Heart left ventricle (tissue), 16 donors: ENCODE measurements around the gene PPP4R3B. TPM values are rescaled to one million over a fixed set of nuclear protein-coding genes. Genes with fewer than 3 reads are reported as not detected.
A peak's percentile ranks its signal among the peaks of the same experiment; 100 is the strongest.

ENCODE experiments used
- ATAC-seq, 4 donors: fragments of 200-7000 bp; cut with Tn5 transposase; one replicate each; pipeline ENCODE4 v1.9.1; 2020 to 2022; ENCODE audit warnings: moderate library complexity in 4 of 4, mild to moderate bottlenecking in 3 of 4, moderate number of reproducible peaks in 1 of 4
- DNase-seq, 5 donors: peaks; one replicate each; pipeline ENCODE4 v3.0.0-alpha.2; 2020
- H3K27ac ChIP-seq, 12 donors: fragments of 200-600 bp; sonication (generic) in 4 of 12; one replicate each; pipeline versions ENCODE4 v1.5.0 to v1.8.0; 2016 to 2022; ENCODE audit warnings: mild to moderate bottlenecking in 2 of 12
- H3K27me3 ChIP-seq, 9 donors: fragments of 200-600 bp; sonication (generic) in 2 of 9; one replicate each; pipeline versions ENCODE4 v1.5.1 to v1.8.0; 2016 to 2022; ENCODE audit warnings: mild to moderate bottlenecking in 3 of 9
- H3K36me3 ChIP-seq, 9 donors: fragments of 200-600 bp; sonication (generic) in 2 of 9; one replicate each; pipeline versions ENCODE4 v1.5.0 to v1.8.0; 2018 to 2022; ENCODE audit warnings: mild to moderate bottlenecking in 2 of 9
- H3K4me1 ChIP-seq, 12 donors: fragments of 200-600 bp; sonication (generic) in 4 of 12; one replicate each; pipeline versions ENCODE4 v1.5.0 to v1.8.0; 2016 to 2022; ENCODE audit warnings: mild to moderate bottlenecking in 3 of 12
- H3K4me3 ChIP-seq, 12 donors: fragments of 200-600 bp; sonication (generic) in 4 of 12; one replicate each; pipeline versions ENCODE4 v1.5.0 to v1.8.0; 2017 to 2022; ENCODE audit warnings: mild to moderate bottlenecking in 9 of 12, moderate library complexity in 4 of 12
- H3K9me3 ChIP-seq, 12 donors: fragments of 200-600 bp; sonication (generic) in 4 of 12; one replicate each; pipeline versions ENCODE4 v1.5.0 to v1.8.0; 2016 to 2022; ENCODE audit warnings: mild to moderate bottlenecking in 1 of 12
- POLR2A ChIP-seq, 2 donors: fragments of 450-650 bp; IDR thresholded peaks; one replicate each; pipeline ENCODE4 v1.6.1; 2017; ENCODE audit warnings: antibody characterized with exemption in 2 of 2, mild to moderate bottlenecking in 2 of 2, moderate library complexity in 2 of 2
- WGBS, 4 donors: extraction: QIAGEN DNeasy Blood & Tissue Kit in 2 of 4; methylation state at CpG; one replicate each; pipeline versions ENCODE4 v1.1.5 to v1.1.7; 2013 to 2018; 5-methylcytosine and 5-hydroxymethylcytosine counted together
- intact Hi-C, 10 donors: fragments of 100-400 bp; cut with DNase I; formaldehyde crosslinking; loops; one replicate each; pipeline versions ENCODE4 v1.11.1 to v1.14.2; 2022
- polyA plus RNA-seq, 2 donors: library from polyadenylated mRNA; stranded (reverse); fragments of 200-250 nt; gene quantifications; one replicate each; pipeline ENCODE4 v1.2.3, GENCODE V29; 2013
- total RNA-seq, 9 donors: library from RNA; depleted of rRNA in 2 of 9; stranded (reverse); fragments of >200 nt in 2 of 9; fragmentation: NEBNext Ultra II Directional in 3 of 9; extraction: Animal tissue kit (Norgen Biotek cat#: 25700) in 3 of 9; gene quantifications; one replicate each; pipeline versions ENCODE4 v1.1.0 to v1.2.4, GENCODE V29; 2016 to 2023
- TF ChIP-seq, protein P1 (sequence below), 12 donors: fragments of 200-600 bp; sonication (generic) in 4 of 12; IDR thresholded peaks; one replicate each; pipeline versions ENCODE4 v1.5.0 to v1.8.0; 2018 to 2022; ENCODE audit warnings: antibody characterized with exemption in 12 of 12, mild to moderate bottlenecking in 5 of 12
- donor health status: ischemic (EF 13 %, LVEDD 7.1; RV severe dilation, severe dysfunction).
- donor health status: healthy with polysubstance abuse.
- donor health status: DM: no; HTN: yes; CAD: no.
- donor health status: DM: no; HTN: no; CAD: no.
- donor health status: ischemic (EF 25% LVEDD 6.9; RV normal size, moderate dysfunction).
- donor health status: ischemic (EF 25% LVEDD 5.7; RV mildly dilated, moderate dysfunction).
- donor health status: healthy.
- donor health status: DM: yes; HTN: yes; CAD: no.
- donor health status: ischemic (EF 35%, LVEDD 5.7; RV mildly dilated, moderate dysfunction).
- donor health status: nonischemic (EF 11% LVEDD 7.7; RV severe dilation, severe dysfunction).
- donor health status: DM: yes; HTN: yes; CAD: no.
- donor health status: PGD.
- donor health status: ischemic (EF 29% LVEDD 5.4; RV normal size, mild dysfunction).
- donor health status: nonischemic (EF 23%, LVEDD 6.1; RV moderate dilation, normal function).

PPP4R3B gene
- total and polyA plus RNA-seq, 11 donors = 9.9 to 32.4 (median 21.5) TPM

DNA sequence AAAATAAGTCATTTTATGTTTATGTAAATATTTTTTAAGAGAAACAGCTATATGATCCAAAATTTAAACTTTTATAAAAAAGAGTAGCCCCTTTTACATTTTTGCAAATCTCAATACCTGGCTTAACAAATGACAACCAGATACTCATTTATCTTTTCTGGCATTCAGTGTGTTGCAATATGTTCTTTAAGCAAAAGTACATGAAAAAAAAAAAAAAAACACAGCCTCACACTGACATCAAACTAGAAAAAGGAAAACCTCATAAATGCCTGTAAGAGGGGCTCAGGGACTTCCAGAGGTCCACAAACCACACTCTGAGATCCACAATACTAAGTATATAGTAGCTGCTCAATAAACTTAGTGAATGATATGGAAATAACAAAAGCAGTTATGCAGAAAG lies 21.9 kb downstream of the PPP4R3B start:
- no peak overlapping the region for H3K27ac ChIP-seq

DNA sequence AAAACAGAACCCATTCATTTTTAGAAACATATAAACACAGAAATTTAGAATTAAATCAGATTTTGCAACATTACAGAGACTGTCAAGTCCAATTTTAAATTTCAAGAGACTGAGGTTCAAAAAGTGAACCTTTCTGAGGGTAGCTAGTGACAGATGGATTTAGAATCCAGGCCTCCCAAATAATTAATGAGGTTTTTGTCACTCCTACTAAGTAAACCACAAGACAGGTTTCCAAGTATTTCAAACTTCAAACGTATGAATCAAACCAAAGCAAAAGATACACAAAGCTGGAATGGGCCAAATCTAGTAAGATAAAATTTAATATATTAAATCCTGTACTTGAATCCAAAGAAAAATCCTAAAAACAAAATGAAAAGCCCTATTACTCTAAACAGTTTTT lies 25.3 kb downstream of the PPP4R3B start:
- intact Hi-C loops = no loop called here
- ATAC-seq = no peak
- no peak overlapping the region for H3K27ac ChIP-seq
- no peak for TF ChIP-seq POLR2A (IDR thresholded peaks at IDR 0.05)
- TF ChIP-seq, protein P1, sequence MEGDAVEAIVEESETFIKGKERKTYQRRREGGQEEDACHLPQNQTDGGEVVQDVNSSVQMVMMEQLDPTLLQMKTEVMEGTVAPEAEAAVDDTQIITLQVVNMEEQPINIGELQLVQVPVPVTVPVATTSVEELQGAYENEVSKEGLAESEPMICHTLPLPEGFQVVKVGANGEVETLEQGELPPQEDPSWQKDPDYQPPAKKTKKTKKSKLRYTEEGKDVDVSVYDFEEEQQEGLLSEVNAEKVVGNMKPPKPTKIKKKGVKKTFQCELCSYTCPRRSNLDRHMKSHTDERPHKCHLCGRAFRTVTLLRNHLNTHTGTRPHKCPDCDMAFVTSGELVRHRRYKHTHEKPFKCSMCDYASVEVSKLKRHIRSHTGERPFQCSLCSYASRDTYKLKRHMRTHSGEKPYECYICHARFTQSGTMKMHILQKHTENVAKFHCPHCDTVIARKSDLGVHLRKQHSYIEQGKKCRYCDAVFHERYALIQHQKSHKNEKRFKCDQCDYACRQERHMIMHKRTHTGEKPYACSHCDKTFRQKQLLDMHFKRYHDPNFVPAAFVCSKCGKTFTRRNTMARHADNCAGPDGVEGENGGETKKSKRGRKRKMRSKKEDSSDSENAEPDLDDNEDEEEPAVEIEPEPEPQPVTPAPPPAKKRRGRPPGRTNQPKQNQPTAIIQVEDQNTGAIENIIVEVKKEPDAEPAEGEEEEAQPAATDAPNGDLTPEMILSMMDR (IDR thresholded peaks at IDR 0.05) = no peak
- WGBS, 4 donors = 44 to 62% (median 50%) methylated on average over 1 of the region's 1 CpG
- no peaks in the 10 kb centered on the region for H3K27me3 ChIP-seq
- H3K4me3 ChIP-seq = no peak overlapping the region
- H3K4me1 ChIP-seq = peaks cover 0 to 18% (median 0%) of the 10 kb centered on the region in 12 donors
- H3K36me3 ChIP-seq = peaks cover 0 to 56% (median 33%) of the 10 kb centered on the region in 9 donors
- DNase-seq = no peak
- no peaks in the 10 kb centered on the region for H3K9me3 ChIP-seq

More for the DNA sequence above, 21.9 kb downstream of the PPP4R3B start:
- Histone ChIP-seq H3K36me3 (peaks cover 0 to 58% (median 42%) of the 10 kb centered on the region in 9 donors), H3K9me3 (no peaks in the 10 kb centered on the region), H3K27me3 (no peaks in the 10 kb centered on the region), H3K4me1 (peaks cover 0 to 18% (median 0%) of the 10 kb centered on the region in 12 donors), H3K4me3 (no peak overlapping the region)
- TF ChIP-seq, protein P1 (IDR thresholded peaks at IDR 0.05) = no peak
- no peak for TF ChIP-seq POLR2A (IDR thresholded peaks at IDR 0.05)
- DNase-seq (no peak), ATAC-seq (no peak)
- intact Hi-C loops = no loop called here

DNA sequence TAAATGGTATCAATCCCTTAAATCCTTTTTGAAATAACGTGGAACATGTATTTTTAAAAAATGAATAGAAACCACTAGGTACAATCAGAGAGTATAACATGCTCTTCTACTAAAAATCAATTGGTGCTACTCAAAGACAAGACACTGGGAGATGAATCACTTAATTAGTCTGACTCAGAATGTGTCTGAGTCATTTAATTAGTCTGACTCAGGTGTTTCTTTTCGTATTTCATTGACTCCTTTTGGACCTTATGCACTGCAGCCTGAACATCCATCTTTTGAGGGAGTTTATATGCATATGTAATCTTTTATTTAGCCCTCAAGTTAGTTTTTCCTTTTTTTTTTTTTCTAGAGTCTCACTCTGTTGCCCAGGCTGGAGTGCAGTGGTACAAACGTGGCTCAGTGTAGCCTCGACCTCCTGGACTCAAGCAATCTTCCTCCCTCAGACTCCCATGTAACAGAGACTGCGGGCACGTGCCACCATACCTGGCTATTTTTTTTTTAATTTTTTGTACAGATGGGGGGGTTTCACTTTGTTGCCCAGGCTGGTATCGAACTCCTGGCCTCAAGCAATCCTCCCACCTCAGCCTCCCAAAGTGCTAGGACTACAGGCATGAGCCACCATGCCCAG lies 26.5 kb downstream of the PPP4R3B start:
- no peak overlapping the region for H3K27ac ChIP-seq
- intact Hi-C loops = no loop called here
- peaks cover 0 to 18% (median 0%) of the 10 kb centered on the region in 12 donors for H3K4me1 ChIP-seq
- peaks cover 0 to 56% (median 33%) of the 10 kb centered on the region in 9 donors for H3K36me3 ChIP-seq
- TF ChIP-seq POLR2A (IDR thresholded peaks at IDR 0.05) = no peak
- TF ChIP-seq, protein P1 (IDR thresholded peaks at IDR 0.05) = no peak
- no peaks in the 10 kb centered on the region for H3K27me3 ChIP-seq
- no peak overlapping the region for H3K4me3 ChIP-seq
- 79 to 93% (median 86%) methylated on average over 7 of the region's 7 CpGs for WGBS, 4 donors
- no peak for ATAC-seq
- no peaks in the 10 kb centered on the region for H3K9me3 ChIP-seq
- no peak for DNase-seq

DNA sequence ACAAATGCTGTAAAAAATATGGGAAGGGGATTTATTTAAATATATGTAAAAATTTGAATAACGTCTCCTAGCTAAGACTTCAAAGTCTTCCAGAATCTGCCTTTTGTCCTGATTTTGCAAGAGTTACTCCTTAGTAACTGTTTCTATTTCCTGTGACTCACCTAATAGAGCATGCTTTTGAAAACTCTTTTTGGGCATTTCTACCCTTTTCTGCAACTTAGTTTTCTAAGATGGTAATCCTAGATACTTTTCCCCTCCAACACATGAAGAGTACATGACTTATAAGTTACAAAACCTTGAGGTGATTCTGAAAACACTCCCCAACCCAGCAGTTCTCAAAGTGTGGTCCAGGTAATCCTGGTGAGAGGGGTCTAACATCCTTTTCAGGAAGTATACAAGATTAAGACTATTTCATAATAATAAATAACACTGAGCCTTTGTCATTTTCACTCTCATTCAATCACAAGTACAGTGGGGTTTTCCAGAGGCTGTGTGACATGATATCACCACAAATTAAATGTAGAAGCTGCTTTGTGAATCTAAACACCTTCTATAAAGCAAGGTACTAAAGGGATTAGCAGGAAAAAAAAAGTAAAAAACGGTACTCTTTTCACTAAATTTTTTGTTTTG lies 31.9 kb downstream of the PPP4R3B start:
- intact Hi-C loops = no loop called here
- ATAC-seq = no peak
- no peak for TF ChIP-seq POLR2A (IDR thresholded peaks at IDR 0.05)
- TF ChIP-seq, protein P1 (IDR thresholded peaks at IDR 0.05) = no peak
- H3K4me1 ChIP-seq = peaks cover 0 to 32% (median 8%) of the 10 kb centered on the region in 12 donors
- 83 to 92% (median 87%) methylated on average over 2 of the region's 2 CpGs for WGBS, 4 donors
- H3K9me3 ChIP-seq = no peaks in the 10 kb centered on the region
- no peaks in the 10 kb centered on the region for H3K27me3 ChIP-seq
- peaks cover 0 to 90% (median 75%) of the 10 kb centered on the region in 9 donors for H3K36me3 ChIP-seq
- H3K4me3 ChIP-seq = no peak overlapping the region
- H3K27ac ChIP-seq = peak overlapping the region in 1 of 12 donors; percentile 19
- DNase-seq = no peak
